ENCODE results near the gene ZSWIM5.
"Not testable (repeated sequence)": the region's sequence is repeated elsewhere in the genome, so short reads cannot be mapped to it uniquely, and the experiment has no call there.

Gene ZSWIM5

DNA sequence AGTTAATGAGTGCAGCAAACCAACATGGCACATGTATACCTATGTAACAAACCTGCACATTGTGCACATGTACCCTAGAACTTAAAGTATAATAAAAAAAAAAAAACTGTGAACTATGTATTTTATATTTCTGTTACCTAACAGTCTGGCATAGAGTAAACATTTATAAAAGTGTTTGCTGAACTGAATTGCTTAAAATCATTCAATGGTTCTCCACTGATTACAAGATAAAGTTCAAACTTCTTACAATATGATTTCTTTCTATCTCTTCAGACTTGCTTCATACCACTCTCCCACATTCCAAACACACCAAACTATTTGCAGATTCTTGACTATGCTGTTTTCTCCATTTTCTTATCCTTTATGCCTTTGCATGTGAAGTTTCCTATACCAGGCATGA is 104.5 kb downstream of the ZSWIM5 start:
- H3K4me3 ChIP-seq (ENCODE audit: low read length): no peak overlapping the region
- TF ChIP-seq ZNF274 (IDR thresholded peaks at IDR 0.05; ENCODE audit: low read depth, low read length): no peak

DNA sequence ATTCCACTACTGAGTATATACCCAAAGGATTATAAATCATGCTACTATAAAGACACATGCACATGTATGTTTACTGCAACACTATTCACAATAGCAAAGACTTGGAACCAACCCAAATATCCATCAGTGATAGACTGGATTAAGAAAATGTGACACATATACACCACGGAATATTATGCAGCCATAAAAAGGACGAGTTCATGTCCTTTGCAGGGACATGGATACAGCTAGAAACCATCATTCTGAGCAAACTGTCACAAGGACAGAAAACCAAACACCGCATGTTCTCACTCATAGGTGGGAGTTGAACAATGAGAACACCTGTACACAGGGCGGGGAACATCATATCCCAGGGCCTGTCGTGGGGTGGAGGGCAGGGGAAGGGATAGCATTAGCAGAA is 104.9 kb downstream of the ZSWIM5 start:
- not testable (repeated sequence) for H3K4me3 ChIP-seq (ENCODE audit: low read length)

GRCh38 chr1:45097944-45098343 is 108.5 kb downstream of the ZSWIM5 start:
- no peak for TF ChIP-seq ZNF274 (IDR thresholded peaks at IDR 0.05; ENCODE audit: low read depth, low read length)
- H3K4me3 ChIP-seq (ENCODE audit: low read length): no peak overlapping the region

DNA sequence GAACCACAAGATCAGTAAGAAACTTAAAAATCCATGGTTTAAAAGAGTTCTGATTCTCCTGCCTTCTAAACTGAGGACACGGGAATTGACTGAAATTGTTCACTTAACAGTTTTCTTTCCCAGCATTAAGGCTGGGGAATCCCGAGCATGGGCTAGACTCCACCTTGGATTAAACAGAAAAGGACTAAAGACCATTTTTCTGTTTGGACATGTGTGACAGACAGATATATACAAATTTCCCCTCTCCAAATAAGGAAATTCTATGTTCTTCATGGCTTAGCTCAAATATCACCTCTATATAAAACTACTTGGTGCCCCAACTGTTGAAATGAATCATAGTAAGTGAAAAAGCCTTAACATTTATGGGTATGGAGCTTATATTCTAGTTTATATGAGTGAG is 109.3 kb downstream of the ZSWIM5 start:
- no peak for TF ChIP-seq ZNF274 (IDR thresholded peaks at IDR 0.05; ENCODE audit: low read depth, low read length)
- no peak overlapping the region for H3K4me3 ChIP-seq (ENCODE audit: low read length)

DNA sequence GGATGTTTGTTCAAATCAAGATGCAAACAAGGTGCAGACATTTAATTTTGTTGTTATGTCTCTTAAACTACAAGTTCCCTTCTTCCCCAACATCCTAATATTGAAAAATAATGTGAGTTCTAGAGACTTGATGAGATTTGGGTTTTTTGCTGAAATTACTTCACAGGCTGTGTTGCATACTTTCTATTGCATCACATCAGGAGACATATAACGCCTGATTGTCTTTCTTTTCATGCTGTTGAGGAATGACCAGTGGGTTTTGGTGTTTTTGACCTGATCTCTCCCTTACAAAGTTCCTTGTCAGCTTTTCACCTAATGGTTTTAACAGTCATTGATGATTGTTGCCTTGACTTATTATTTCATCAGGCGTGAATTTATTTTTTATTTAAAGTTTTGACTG is 111.0 kb downstream of the ZSWIM5 start:
- no peak for TF ChIP-seq ZNF274 (IDR thresholded peaks at IDR 0.05; ENCODE audit: low read depth, low read length)
- H3K4me3 ChIP-seq (ENCODE audit: low read length): no peak overlapping the region

GRCh38 chr1:45094371-45094770 is 112.0 kb downstream of the ZSWIM5 start:
- H3K4me3 ChIP-seq (ENCODE audit: low read length): not testable (repeated sequence)

- H3K4me3 ChIP-seq (ENCODE audit: low read length): no peak overlapping the region
- no peak for TF ChIP-seq ZNF274 (IDR thresholded peaks at IDR 0.05; ENCODE audit: low read depth, low read length)
Measured at GRCh38 chr1:45093334-45093733, 113.1 kb downstream of the ZSWIM5 start.

DNA sequence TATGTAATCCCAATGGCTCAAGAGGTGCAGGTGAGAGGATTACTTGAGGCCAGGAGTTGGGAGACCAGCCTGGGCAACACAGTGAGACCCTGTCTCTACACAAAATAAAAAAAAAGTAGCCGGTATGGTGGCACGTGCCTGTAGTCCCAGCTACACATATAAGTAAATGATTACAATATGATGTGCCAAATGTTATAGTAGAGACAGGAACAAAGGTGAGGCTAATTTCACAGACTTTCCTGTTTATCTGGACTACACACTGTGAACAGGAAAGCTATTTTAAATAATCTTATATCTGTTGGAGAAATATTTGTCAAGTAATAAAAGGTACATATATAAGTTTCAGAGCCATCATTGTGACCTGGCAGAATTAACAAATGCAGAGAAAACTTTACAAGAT is 116.7 kb downstream of the ZSWIM5 start:
- TF ChIP-seq ZNF274 (IDR thresholded peaks at IDR 0.05; ENCODE audit: low read depth, low read length): no peak
- H3K4me3 ChIP-seq (ENCODE audit: low read length): no peak overlapping the region

- TF ChIP-seq ZNF274 (IDR thresholded peaks at IDR 0.05; ENCODE audit: low read depth, low read length): no peak
- H3K4me3 ChIP-seq (ENCODE audit: low read length): no peak overlapping the region
Measured at GRCh38 chr1:45084562-45084961, 121.8 kb downstream of the ZSWIM5 start.

GRCh38 chr1:45079533-45079932 is 126.9 kb downstream of the ZSWIM5 start:
- no peak overlapping the region for H3K4me3 ChIP-seq (ENCODE audit: low read length)
- no peak for TF ChIP-seq ZNF274 (IDR thresholded peaks at IDR 0.05; ENCODE audit: low read depth, low read length)

DNA sequence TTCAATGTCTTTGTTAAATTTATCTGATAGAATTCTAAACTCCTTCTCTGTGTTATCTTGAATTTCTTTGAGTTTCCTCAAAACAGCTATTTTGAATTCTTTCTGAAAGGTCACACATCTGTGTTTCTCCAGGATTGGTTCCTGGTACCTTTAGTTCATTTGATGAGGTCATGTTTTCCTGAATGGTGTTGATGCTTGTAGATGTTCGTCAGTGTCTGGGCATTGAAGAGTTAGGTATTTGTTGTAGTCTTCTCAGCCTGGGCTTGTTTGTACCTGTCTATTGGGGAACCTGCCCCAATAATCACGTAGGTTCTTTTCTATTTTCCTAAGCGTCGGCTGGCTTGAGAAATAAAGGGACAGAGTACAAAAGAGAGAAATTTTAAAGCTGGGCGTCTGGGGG is 129.4 kb downstream of the ZSWIM5 start:
- not testable (repeated sequence) for H3K4me3 ChIP-seq (ENCODE audit: low read length)

DNA sequence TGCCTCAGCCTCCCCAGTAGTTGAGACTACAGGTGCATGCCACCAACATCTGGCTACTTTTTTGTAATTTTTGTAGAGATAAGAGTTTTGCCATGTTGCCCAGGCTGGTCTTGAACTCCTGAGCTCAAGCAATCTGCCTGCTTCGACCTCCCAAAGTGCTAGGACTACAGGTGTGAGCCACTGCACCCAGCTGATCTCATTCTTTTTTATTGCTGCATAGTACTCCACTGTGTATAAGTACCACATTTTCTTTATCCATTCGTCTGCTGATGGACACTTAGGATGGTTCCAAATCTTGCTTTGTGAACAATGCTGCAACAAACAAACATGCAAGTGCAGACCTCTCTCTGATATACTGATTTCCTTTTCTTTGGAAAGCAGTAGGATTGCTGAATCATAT is 134.8 kb downstream of the ZSWIM5 start:
- no peak for TF ChIP-seq ZNF274 (IDR thresholded peaks at IDR 0.05; ENCODE audit: low read depth, low read length)
- H3K4me3 ChIP-seq (ENCODE audit: low read length): no peak overlapping the region

DNA sequence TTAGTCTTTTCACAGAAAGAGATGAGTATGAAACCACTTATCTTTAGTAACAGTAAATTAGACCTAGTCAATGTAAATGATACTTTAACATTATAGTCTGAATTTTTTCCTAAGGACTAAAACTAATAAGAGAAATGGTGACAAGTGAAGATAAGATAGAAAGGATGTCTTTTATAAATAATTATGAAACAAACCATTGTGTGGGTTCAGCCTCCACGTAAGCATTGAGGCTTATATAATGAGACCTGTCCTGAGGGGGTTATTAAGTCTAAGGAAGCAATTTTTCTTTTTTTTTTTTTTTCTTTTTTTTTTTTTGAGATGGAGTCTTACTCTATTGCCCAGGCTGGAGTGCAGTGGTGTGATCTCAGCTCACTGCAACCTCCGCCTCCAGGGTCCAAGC is 138.6 kb downstream of the ZSWIM5 start:
- no peak for TF ChIP-seq ZNF274 (IDR thresholded peaks at IDR 0.05; ENCODE audit: low read depth, low read length)
- H3K4me3 ChIP-seq (ENCODE audit: low read length): no peak overlapping the region

GRCh38 chr1:45065083-45065482 is 141.3 kb downstream of the ZSWIM5 start:
- H3K4me3 ChIP-seq (ENCODE audit: low read length): no peak overlapping the region
- TF ChIP-seq ZNF274 (IDR thresholded peaks at IDR 0.05; ENCODE audit: low read depth, low read length): no peak

GRCh38 chr1:45062463-45062862 is 143.9 kb downstream of the ZSWIM5 start:
- H3K4me3 ChIP-seq (ENCODE audit: low read length): not testable (repeated sequence)

DNA sequence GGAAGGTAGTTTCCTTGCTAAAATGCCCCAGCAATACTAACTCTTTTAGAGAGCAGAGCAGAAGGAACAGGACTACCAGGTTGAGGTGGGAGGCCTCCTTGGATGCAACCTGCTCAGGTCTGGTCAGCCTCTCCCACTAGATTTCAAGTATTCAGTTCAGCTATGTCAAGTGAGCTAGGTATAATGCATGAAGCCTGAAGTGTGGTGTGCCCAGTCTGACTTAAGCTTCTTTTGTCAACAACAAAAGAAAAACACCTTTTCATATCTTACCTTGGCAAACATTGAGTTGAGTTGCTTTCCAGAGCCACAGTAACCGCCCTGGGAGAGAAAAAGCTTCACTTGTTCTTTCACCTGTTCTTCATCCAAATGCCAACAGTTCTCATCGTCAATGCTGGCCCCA is 146.6 kb downstream of the ZSWIM5 start:
- no peak for TF ChIP-seq ZNF274 (IDR thresholded peaks at IDR 0.05; ENCODE audit: low read depth, low read length)
- H3K4me3 ChIP-seq (ENCODE audit: low read length): no peak overlapping the region

DNA sequence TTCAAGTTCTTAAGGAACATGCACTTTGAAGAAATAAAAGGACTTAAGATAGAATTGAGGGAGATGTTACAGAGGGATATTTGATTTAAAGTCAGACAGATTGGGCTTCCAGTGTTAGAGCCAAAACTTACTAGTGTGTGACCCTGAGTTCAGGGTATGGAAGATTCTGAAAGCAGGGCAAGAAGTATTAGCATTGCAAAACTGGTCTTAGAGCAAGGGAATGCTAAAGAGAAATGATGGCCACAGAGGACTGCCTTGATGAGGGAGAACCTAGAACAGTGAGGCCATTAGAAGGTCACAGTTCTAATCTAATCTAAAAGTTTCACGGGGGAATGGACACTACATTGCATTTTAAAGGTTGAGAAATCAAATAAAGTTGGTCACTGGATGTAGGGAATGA is 148.9 kb downstream of the ZSWIM5 start:
- TF ChIP-seq ZNF274 (IDR thresholded peaks at IDR 0.05; ENCODE audit: low read depth, low read length): no peak
- H3K4me3 ChIP-seq (ENCODE audit: low read length): no peak overlapping the region

Data from GM08714 (cell line).